ENCODE results near the gene ZNF774. TPM values are rescaled to one million over a fixed set of nuclear protein-coding genes. Genes with fewer than 3 reads are reported as not detected.

ZNF774 gene
- total and polyA plus RNA-seq, 4 donors, result 0.19 to 1.0 (median 0.48) TPM

DNA sequence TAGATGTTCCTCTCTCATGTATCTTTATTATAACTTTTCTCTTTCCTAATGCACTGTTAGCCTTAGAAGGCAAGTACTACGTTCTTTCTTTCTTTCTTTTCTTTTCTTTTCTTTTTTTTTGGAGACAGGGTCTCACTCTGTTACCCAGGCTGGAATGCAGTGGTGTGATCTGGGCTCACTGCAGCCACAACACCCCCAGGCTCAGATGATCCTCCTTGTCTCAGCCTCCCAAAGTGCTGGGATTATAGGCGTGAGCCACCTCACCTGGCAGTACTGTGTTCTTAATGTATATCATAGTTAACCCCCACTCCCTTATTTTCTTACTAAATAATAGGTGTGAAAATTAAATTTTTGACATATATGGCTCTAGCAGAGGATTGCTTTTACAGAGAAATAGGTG, 59.1 kb downstream of the ZNF774 start:
- 93% methylated on average over 2 of the region's 2 CpGs for WGBS
- no peaks in the 10 kb centered on the region for H3K9me3 ChIP-seq (ENCODE audit: control insufficient read depth in 4 of 4, low read length in 3 of 4)
- H3K9ac ChIP-seq (ENCODE audit: low read depth in 1 of 2, low read length in 2 of 2), result no peak overlapping the region
- H3K4me1 ChIP-seq (ENCODE audit: control insufficient read depth in 4 of 4, insufficient read depth in 4 of 4, low read length in 3 of 4), result peaks cover 0 to 4% (median under 1%) of the 10 kb centered on the region in 4 donors
- no peaks in the 10 kb centered on the region for H3K36me3 ChIP-seq (ENCODE audit: control insufficient read depth in 4 of 4, insufficient read depth in 3 of 4, low read depth in 1 of 4, low read length in 3 of 4)
- no peaks in the 10 kb centered on the region for H3K27me3 ChIP-seq (ENCODE audit: control insufficient read depth in 4 of 4, insufficient read depth in 4 of 4, low read length in 3 of 4)
- DNase-seq (ENCODE audit: low spot score), result no peak
- TF ChIP-seq, protein P1, sequence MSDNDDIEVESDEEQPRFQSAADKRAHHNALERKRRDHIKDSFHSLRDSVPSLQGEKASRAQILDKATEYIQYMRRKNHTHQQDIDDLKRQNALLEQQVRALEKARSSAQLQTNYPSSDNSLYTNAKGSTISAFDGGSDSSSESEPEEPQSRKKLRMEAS (IDR thresholded peaks at IDR 0.05), result no peak
- TF ChIP-seq YY1 (IDR thresholded peaks at IDR 0.05) (no peak), TAF1 (conservative IDR thresholded peaks at IDR 0.05) (no peak), GABPA (IDR thresholded peaks at IDR 0.05 in 1 of 2, conservative IDR thresholded peaks at IDR 0.05 in 1 of 2) (no peak), HNF4G (IDR thresholded peaks at IDR 0.05) (no peak), FOXA1 (IDR thresholded peaks at IDR 0.05) (no peak), FOXA2 (IDR thresholded peaks at IDR 0.05) (no peak), RAD21 (IDR thresholded peaks at IDR 0.05) (no peak), JUND (IDR thresholded peaks at IDR 0.05) (no peak), SP1 (IDR thresholded peaks at IDR 0.05) (no peak), NR2F2 (IDR thresholded peaks at IDR 0.05) (no peak), EGR1 (IDR thresholded peaks at IDR 0.05; ENCODE audit: low read depth in 2 of 2) (no peak), RXRA (IDR thresholded peaks at IDR 0.05) (no peak), HNF4A (conservative IDR thresholded peaks at IDR 0.05) (no peak)
- TF ChIP-seq, protein P2, sequence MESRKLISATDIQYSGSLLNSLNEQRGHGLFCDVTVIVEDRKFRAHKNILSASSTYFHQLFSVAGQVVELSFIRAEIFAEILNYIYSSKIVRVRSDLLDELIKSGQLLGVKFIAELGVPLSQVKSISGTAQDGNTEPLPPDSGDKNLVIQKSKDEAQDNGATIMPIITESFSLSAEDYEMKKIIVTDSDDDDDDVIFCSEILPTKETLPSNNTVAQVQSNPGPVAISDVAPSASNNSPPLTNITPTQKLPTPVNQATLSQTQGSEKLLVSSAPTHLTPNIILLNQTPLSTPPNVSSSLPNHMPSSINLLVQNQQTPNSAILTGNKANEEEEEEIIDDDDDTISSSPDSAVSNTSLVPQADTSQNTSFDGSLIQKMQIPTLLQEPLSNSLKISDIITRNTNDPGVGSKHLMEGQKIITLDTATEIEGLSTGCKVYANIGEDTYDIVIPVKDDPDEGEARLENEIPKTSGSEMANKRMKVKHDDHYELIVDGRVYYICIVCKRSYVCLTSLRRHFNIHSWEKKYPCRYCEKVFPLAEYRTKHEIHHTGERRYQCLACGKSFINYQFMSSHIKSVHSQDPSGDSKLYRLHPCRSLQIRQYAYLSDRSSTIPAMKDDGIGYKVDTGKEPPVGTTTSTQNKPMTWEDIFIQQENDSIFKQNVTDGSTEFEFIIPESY (IDR thresholded peaks at IDR 0.05), result no peak
- TF ChIP-seq, protein P3, sequence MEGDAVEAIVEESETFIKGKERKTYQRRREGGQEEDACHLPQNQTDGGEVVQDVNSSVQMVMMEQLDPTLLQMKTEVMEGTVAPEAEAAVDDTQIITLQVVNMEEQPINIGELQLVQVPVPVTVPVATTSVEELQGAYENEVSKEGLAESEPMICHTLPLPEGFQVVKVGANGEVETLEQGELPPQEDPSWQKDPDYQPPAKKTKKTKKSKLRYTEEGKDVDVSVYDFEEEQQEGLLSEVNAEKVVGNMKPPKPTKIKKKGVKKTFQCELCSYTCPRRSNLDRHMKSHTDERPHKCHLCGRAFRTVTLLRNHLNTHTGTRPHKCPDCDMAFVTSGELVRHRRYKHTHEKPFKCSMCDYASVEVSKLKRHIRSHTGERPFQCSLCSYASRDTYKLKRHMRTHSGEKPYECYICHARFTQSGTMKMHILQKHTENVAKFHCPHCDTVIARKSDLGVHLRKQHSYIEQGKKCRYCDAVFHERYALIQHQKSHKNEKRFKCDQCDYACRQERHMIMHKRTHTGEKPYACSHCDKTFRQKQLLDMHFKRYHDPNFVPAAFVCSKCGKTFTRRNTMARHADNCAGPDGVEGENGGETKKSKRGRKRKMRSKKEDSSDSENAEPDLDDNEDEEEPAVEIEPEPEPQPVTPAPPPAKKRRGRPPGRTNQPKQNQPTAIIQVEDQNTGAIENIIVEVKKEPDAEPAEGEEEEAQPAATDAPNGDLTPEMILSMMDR (IDR thresholded peaks at IDR 0.05; ENCODE audit: low read depth, low read length, missing input control), result no peak
- TF ChIP-seq, protein P4, sequence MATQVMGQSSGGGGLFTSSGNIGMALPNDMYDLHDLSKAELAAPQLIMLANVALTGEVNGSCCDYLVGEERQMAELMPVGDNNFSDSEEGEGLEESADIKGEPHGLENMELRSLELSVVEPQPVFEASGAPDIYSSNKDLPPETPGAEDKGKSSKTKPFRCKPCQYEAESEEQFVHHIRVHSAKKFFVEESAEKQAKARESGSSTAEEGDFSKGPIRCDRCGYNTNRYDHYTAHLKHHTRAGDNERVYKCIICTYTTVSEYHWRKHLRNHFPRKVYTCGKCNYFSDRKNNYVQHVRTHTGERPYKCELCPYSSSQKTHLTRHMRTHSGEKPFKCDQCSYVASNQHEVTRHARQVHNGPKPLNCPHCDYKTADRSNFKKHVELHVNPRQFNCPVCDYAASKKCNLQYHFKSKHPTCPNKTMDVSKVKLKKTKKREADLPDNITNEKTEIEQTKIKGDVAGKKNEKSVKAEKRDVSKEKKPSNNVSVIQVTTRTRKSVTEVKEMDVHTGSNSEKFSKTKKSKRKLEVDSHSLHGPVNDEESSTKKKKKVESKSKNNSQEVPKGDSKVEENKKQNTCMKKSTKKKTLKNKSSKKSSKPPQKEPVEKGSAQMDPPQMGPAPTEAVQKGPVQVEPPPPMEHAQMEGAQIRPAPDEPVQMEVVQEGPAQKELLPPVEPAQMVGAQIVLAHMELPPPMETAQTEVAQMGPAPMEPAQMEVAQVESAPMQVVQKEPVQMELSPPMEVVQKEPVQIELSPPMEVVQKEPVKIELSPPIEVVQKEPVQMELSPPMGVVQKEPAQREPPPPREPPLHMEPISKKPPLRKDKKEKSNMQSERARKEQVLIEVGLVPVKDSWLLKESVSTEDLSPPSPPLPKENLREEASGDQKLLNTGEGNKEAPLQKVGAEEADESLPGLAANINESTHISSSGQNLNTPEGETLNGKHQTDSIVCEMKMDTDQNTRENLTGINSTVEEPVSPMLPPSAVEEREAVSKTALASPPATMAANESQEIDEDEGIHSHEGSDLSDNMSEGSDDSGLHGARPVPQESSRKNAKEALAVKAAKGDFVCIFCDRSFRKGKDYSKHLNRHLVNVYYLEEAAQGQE (IDR thresholded peaks at IDR 0.05), result no peak
- TF ChIP-seq, protein P5, sequence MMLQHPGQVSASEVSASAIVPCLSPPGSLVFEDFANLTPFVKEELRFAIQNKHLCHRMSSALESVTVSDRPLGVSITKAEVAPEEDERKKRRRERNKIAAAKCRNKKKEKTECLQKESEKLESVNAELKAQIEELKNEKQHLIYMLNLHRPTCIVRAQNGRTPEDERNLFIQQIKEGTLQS (IDR thresholded peaks at IDR 0.05), result no peak
- no peak overlapping the region for H3K4me3 ChIP-seq (ENCODE audit: low read depth in 1 of 3, low read length in 3 of 3)
- no peak overlapping the region for H3K27ac ChIP-seq (ENCODE audit: low read depth in 1 of 2, low read length in 2 of 2)

Small RNA genes lying within 50 kb of the gene (small RNA-seq; reads per million reads assigned to genes)
- not detected for gene NDUFA3P4

Other genes starting within 250 kb of the ZNF774 start
- gene IDH2, start 249.8 kb upstream of the ZNF774 start, total RNA-seq, result 100 to 1,000 TPM; 149 to 318 TPM
- gene IDH2, start 249.8 kb upstream of the ZNF774 start, polyA plus RNA-seq, result 100 to 1,000 TPM; 278 to 339 TPM
- 10 to 100 TPM; 38.8 to 52.2 TPM for gene SEMA4B, start 151.0 kb upstream of the ZNF774 start, total RNA-seq
- gene SEMA4B, start 151.0 kb upstream of the ZNF774 start, polyA plus RNA-seq, result 10 to 100 TPM; 14.3 to 15.2 TPM
- 10 to 100 TPM; 14.9 to 19.5 TPM for gene CIB1, start 118.3 kb upstream of the ZNF774 start, total RNA-seq
- 100 to 1,000 TPM in 1 of 2 donors, 10 to 100 TPM in 1; 79.1 to 107 TPM for gene CIB1, start 118.3 kb upstream of the ZNF774 start, polyA plus RNA-seq
- gene GDPGP1, start 118.1 kb upstream of the ZNF774 start, total RNA-seq, result 1 to 10 TPM; 6.7 to 8.6 TPM
- 1 to 10 TPM; 2.5 to 3.5 TPM for gene GDPGP1, start 118.1 kb upstream of the ZNF774 start, polyA plus RNA-seq
- under 1 TPM in 1 of 2 donors, not detected in 1; 0.08 TPM for gene TTLL13, start 102.7 kb upstream of the ZNF774 start, total RNA-seq
- gene TTLL13, start 102.7 kb upstream of the ZNF774 start, polyA plus RNA-seq, result under 1 TPM in 1 of 2 donors, not detected in 1; 0.17 TPM
- 10 to 100 TPM; 22.8 to 26.6 TPM for gene NGRN, start 86.6 kb upstream of the ZNF774 start, total RNA-seq
- gene NGRN, start 86.6 kb upstream of the ZNF774 start, polyA plus RNA-seq, result 10 to 100 TPM; 24.3 to 25.4 TPM
- 10 to 100 TPM; 37.7 to 50.1 TPM for gene IQGAP1, start 36.0 kb downstream of the ZNF774 start, total RNA-seq
- 10 to 100 TPM in 1 of 2 donors, 1 to 10 TPM in 1; 9.2 to 11.3 TPM for gene IQGAP1, start 36.0 kb downstream of the ZNF774 start, polyA plus RNA-seq
- gene CRTC3, start 177.6 kb downstream of the ZNF774 start, total RNA-seq, result 10 to 100 TPM in 1 of 2 donors, 1 to 10 TPM in 1; 9.2 to 16.8 TPM
- gene CRTC3, start 177.6 kb downstream of the ZNF774 start, polyA plus RNA-seq, result 1 to 10 TPM; 5.1 to 6.0 TPM

Data from liver (tissue), 10 donors.